GM18951 (cell line): ENCODE results near the gene CHSY3.

Experiments used
- POLR2A ChIP-seq: IDR thresholded peaks from 4 replicates; pipeline ENCODE4 v1.6.1; 2011; ENCODE audit warnings: mild to moderate bottlenecking; ENCODE audit not compliant: insufficient read length, insufficient read depth; ENCODE audit errors: extremely low read depth
- in situ Hi-C: fragments of 300-500 bp; cut with MboI; formaldehyde crosslinking; loops from one replicate; pipeline ENCODE4 v1.12.0; 2022; ENCODE audit warnings: low sequenced_read_pairs, mixed read lengths, inconsistent platforms; ENCODE audit not compliant: unreplicated experiment

CHSY3 gene

GRCh38 chr5:130065617-130066016 lies 161.4 kb downstream of the CHSY3 start:
- no peak for TF ChIP-seq POLR2A
- in situ Hi-C loops = no loop called here

GRCh38 chr5:130066644-130067043 lies 162.4 kb downstream of the CHSY3 start:
- TF ChIP-seq POLR2A = no peak
- in situ Hi-C loops = no loop called here

DNA sequence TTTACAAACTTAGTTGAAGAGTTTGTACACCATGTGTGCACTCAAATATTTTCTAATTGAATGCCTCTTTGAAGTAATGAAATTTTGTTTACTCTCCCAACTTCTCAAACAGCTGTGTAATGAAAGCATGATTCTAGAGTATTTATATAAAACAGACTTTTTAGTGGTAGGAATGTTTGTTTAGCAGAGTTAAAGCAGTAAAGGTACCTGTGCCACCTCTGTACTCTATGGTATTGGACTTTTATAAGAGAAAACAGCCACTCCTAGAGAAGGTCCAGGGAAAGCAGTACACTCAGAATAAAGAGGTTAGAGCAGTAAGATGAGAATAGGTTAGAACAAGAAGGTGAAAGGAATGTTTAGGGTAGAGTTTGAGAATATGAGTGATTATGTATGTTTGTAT lies 163.1 kb downstream of the CHSY3 start:
- in situ Hi-C loops = no loop called here
- no peak for TF ChIP-seq POLR2A

- in situ Hi-C loops = no loop called here
- no peak for TF ChIP-seq POLR2A
Measured at GRCh38 chr5:130068101-130068500, 163.8 kb downstream of the CHSY3 start.

- TF ChIP-seq POLR2A = no peak
- in situ Hi-C loops = no loop called here
Measured at GRCh38 chr5:130068988-130069387, 164.7 kb downstream of the CHSY3 start.

DNA sequence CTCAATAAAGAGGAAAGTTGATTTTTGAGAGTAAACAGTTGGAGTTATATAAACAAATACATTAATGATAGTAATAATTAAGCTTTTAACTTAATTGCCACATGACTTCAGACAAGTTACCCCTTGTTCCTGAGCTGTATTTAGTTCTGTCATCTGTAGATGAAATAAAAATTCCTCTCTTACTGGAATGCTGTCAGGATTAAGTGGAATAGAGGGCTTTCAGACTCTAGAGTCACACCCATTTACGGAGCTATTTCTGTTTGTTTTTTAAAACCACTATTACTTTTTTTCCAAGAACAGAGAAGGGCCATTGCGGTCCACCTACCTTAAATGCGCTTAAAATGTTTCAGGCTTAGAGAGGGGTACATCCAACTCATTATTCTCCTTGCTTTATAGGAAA lies 170.6 kb downstream of the CHSY3 start:
- TF ChIP-seq POLR2A = no peak
- in situ Hi-C loops = no loop called here

DNA sequence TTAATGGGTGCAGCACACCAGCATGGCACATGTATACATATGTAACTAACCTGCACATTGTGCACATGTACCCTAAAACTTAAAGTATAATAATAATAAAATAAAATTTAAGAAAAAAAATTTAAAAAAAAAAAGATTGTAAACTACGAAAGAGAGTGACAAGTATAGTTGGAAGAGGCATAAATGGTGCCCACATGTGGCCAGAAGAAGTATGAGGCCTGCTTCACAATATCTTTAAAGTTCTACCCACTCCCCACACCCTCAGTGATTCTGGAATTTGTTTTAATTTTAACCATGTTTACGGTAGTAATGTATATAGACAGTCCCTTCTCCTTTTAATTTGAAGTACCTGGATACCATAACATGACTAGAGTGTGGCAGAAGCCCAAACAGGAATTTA lies 172.7 kb downstream of the CHSY3 start:
- in situ Hi-C loops = no loop called here
- TF ChIP-seq POLR2A = no peak

- in situ Hi-C loops = no loop called here
Measured at GRCh38 chr5:130078661-130079060, 174.4 kb downstream of the CHSY3 start.

DNA sequence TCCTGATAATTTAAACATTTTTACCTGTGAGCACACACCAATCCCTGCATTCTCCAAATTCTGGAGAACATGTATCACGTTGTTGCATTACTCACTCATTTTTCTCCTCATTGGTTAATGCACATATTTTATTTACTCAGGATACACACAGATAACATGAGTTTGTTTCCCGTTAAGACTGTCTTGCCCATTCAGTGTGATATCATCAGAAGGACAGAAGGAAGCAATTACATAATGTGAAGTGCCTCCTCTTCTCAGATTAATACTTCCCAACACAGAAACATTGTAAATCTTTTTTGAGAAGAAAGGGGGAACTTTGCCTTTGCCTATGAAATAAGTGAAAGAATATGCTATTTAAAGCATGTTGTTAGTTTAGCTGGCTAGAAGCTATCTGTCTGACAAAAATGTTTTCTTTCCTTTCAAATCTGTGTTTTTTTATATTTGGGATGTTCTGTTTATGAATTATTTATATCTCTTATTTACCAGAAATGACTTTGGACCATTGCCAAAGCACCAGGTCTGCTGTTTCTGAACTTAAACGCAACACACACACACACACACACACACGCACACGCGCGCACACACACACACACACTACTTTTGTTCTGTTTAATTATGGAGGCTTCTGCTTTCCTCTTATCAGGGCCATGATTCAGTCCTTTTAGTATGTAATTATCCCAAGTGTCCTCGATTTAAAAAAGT lies 186.5 kb downstream of the CHSY3 start:
- no peak for TF ChIP-seq POLR2A
- in situ Hi-C loops = no loop called here

More at GRCh38 chr5:130078661-130079060, 174.4 kb downstream of the CHSY3 start:
- no peak for TF ChIP-seq POLR2A

DNA sequence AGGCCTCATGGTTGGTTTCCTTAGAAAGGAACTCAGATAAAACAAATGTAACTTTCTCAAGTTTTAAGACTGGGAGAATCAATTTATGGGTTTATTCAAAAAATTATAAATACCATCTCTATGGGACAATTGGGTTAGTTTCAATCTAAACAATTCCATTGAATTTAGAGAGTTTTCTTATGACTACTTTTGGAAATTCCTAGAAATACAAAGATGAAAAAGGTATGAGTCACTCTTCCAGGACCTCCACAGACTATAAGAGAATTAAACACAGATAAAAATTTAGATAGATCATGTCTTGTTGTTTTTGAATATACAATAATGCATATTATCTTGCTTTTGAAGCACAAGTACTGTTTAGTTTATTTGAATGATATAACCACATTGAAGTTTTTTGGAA lies 188.7 kb downstream of the CHSY3 start:
- in situ Hi-C loops = no loop called here
- no peak for TF ChIP-seq POLR2A

- in situ Hi-C loops = no loop called here
- no peak for TF ChIP-seq POLR2A
Measured at GRCh38 chr5:130096483-130096882, 192.2 kb downstream of the CHSY3 start.

DNA sequence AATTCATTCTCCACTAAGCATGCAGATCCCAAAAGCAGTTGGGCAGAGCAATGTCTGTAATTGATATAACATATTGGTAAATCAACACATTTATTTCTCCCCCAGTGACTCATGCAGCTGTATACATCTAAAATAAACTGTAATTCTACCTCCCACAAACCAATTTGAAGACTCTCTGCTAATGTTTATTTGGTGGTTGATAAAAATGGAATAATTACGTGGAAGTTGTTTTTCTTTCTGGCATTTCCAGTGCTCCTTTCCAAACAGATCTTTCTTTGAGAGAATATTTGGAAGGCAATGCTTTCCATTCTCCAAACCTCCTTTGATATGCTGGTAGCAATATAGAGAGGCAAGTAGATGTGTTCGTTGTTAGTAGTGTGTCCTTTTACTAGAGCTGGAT lies 194.7 kb downstream of the CHSY3 start:
- no peak for TF ChIP-seq POLR2A
- in situ Hi-C loops = no loop called here

DNA sequence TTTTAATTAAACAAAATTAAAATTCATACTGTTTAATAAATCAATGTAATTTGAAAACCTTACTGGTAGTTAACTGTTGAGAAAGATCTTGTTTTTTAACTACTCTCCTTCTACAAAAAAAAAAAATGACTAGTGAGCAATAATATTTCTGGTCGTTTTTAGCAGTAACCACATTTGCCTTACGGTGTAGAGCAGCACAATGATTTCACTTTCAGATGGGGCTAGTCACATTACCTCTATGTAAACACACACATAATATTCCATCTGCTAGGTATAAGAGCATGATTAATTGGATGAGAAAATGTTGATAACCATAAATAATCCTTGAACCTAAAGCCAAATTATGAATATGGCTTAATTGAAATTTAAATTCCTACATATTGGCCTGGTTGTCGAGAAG lies 198.1 kb downstream of the CHSY3 start:
- no peak for TF ChIP-seq POLR2A
- in situ Hi-C loops = no loop called here

DNA sequence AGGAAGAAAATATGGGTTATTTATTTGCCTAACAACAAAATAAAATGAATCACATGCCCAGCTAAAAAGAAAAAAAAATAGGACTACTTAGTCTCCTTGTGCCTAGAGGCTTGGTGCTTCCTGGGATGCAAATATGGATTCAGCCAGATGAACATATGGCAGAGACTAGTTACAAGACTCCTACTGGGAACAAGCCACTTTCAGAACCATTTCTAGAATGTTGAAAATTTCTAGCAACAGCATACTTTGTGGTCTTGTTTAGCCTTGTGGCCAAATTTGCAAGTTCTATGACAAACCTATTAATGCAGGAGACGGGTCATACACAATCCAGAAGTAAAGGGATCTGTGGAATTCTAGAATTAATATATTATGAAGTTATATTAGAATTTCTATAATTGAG lies 198.7 kb downstream of the CHSY3 start:
- TF ChIP-seq POLR2A = no peak
- in situ Hi-C loops = no loop called here
